ENCODE results near the gene HOGA1. TPM values are rescaled to one million over a fixed set of nuclear protein-coding genes. Genes with fewer than 3 reads are reported as not detected.

HOGA1 gene
- total RNA-seq = not detected
- polyA plus RNA-seq = not detected

DNA sequence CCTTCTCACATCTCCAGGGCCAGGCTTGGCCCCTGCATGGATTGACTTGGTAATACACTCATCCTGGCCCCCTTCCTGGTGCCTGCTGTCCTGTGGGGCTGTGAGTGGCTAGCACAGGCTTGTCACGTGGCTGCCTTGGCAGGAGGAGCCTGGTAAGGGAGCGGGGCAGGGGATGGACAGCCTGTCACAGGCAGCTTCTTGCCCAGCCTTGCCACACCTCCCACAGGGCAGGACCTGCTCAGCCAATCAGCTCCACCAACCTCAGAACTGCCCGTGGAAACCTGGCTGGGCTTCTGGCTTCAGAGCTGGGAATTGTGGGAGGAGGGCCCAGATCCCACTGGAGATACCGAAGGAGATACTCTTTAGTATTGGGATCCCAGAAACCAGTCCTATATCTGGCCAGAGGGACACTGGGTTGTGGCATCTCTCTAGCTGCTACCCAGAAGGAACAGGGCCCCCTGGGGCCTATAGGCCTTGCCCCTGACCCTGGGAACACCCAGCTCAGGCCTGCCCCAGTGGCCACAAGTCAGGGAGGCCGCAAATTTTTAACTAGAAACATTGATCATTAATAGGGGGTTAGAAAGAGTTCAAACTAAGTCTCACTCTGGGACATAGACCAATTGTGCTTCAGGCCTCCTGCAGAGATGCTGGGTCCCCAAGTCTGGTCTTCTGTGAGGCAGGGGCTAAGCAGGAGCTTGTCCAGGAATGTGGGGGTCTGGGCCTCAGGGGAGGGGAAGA lies at the start of gene HOGA1:
TSS of gene HOGA1 (plus strand) at position 330 of the 738 bp plus-strand sequence. CDS start at position 645, 315 bp downstream.
- Histone ChIP-seq H3K27me3 (ENCODE audit: insufficient read depth, low read length, poor library complexity, severe bottlenecking) (no peaks in the 10 kb centered on the region), H3K27ac (ENCODE audit: low read depth, low read length) (no peak within 1 kb of the TSS), H3K4me1 (ENCODE audit: insufficient read depth, low read length) (no peaks in the 10 kb centered on the region), H3K36me3 (ENCODE audit: insufficient read depth, low read length) (no peaks in the 10 kb centered on the region), H3K9me3 (ENCODE audit: low read length) (no peaks in the 10 kb centered on the region), H3K4me3 (ENCODE audit: low read length) (no peak within 1 kb of the TSS)
- Mint-ChIP-seq H3K9me3 (no peaks in the 10 kb centered on the region), H3K27me3 (no peaks in the 10 kb centered on the region), H3K27ac (peak within 1 kb of the TSS in 3 of 8 donors; percentile 60 to 78 (median 61)), H3K4me1 (no peaks in the 10 kb centered on the region), H3K36me3 (no peaks in the 10 kb centered on the region), H3K4me3 (no peak within 1 kb of the TSS)
- ChIA-PET POLR2A (interaction anchor here (1.1 kb wide), 1 partner anchor 8 kb away, joined by 3 read pairs; no protein-coding TSS in a partner anchor), CTCF (interaction anchor here (1.2 kb wide), 1 partner anchor 12 kb away, joined by 6 read pairs; the partner anchor contains the start of gene ANKRD2)
- DNase-seq = no peak

DNA sequence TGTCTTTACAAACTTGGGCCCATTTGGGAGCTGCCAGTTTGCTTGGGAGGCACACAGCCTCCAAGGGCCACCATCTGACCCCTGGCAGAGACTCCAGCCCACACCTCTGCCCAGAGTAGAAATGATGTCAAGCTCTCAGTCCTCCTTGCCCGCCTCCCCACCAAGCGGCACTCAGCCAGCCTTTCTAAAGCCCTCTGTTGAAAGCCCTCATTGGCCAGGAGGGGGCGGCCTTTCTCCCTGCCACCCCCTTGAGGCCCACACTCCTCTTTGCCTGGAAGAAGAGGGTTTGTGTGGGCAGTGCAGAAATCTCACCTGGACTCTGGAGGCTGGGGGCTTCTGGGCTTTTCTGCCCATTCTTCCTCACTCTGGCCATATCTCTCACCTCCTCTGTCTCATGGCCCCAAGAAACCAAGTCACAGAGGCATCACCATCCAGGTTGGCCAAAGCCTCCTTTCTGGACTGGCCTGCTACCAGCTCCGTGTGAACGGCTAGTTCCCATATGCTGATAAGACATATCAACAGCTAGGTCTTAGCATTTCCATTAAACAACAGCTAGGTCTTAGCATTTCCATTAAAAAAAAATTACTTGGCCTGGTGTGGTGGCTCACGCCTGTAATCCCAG lies 49.3 kb upstream of the HOGA1 start:
- Histone ChIP-seq H3K27me3 (ENCODE audit: insufficient read depth, low read length, poor library complexity, severe bottlenecking) (no peaks in the 10 kb centered on the region), H3K36me3 (ENCODE audit: insufficient read depth, low read length) (no peaks in the 10 kb centered on the region), H3K27ac (ENCODE audit: low read depth, low read length) (no peak overlapping the region), H3K4me1 (ENCODE audit: insufficient read depth, low read length) (no peaks in the 10 kb centered on the region), H3K9me3 (ENCODE audit: low read length) (no peaks in the 10 kb centered on the region), H3K4me3 (ENCODE audit: low read length) (no peak overlapping the region)
- Mint-ChIP-seq H3K27me3 (peaks cover 0 to 5% of the 10 kb centered on the region in 2 donors), H3K4me1 (no peaks in the 10 kb centered on the region), H3K4me3 (no peak overlapping the region), H3K36me3 (peaks cover 0 to 2% (median 0%) of the 10 kb centered on the region in 3 donors), H3K27ac (no peak overlapping the region), H3K9me3 (peaks cover 0 to under 1% (median 0%) of the 10 kb centered on the region in 5 donors)
- ChIA-PET CTCF (interaction anchor here (0.8 to 1.5 kb wide), 5 partner anchors 7 to 19 kb away, joined by 3 to 4 read pairs (median 3); no protein-coding TSS in a partner anchor), POLR2A (interaction anchor here (0.6 kb wide), 1 partner anchor 8 kb away, joined by 4 read pairs; no protein-coding TSS in a partner anchor)
- DNase-seq = no peak

DNA sequence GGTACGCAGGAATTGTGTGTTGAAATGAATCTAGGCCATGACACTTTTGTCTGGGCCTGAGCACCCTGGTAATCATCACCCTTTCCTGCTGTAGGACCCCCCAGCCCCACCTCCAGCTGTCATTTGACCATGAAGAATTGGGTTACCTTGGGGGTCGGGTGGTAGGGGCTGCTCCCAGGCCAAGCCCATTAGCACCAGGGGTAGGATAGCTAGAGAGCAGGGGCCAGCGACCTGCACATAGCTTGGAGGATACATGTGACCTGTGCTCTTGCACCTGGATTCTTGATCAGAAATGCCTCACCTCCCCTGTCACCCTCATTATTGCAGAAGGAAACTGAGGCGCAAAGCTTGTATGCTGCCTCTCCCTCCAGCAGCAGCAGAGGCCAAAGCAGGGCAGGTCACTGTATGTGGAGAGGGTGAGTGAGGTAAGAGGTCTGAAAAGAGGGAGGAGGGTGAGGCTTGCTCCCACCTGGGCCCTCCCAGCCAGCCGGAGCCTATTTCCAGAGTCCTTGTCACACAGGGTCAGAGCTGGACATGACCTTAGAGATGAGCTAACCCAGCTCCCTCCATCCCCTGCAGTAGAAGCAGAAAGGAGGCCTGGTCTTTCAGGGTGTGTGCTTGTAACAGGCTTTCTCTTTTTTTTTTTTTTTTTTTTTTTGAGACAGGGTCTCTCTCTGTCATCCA lies 46.9 kb upstream of the HOGA1 start:
- H3K36me3 Mint-ChIP-seq = no peaks in the 10 kb centered on the region
- no peak overlapping the region for H3K27ac ChIP-seq (ENCODE audit: low read depth, low read length)
- CTCF ChIA-PET = interaction anchor here (0.6 to 1.4 kb wide), 2 partner anchors 16 to 35 kb away, joined by 3 read pairs; no protein-coding TSS in a partner anchor
- no peaks in the 10 kb centered on the region for H3K27me3 ChIP-seq (ENCODE audit: insufficient read depth, low read length, poor library complexity, severe bottlenecking)
- no peaks in the 10 kb centered on the region for H3K9me3 Mint-ChIP-seq
- POLR2A ChIA-PET = no interaction called here
- H3K4me1 Mint-ChIP-seq = no peaks in the 10 kb centered on the region
- DNase-seq = no peak
- H3K9me3 ChIP-seq (ENCODE audit: low read length) = no peaks in the 10 kb centered on the region
- H3K36me3 ChIP-seq (ENCODE audit: insufficient read depth, low read length) = no peaks in the 10 kb centered on the region
- no peak overlapping the region for H3K4me3 Mint-ChIP-seq
- H3K4me1 ChIP-seq (ENCODE audit: insufficient read depth, low read length) = no peaks in the 10 kb centered on the region
- H3K27ac Mint-ChIP-seq = no peak overlapping the region
- H3K4me3 ChIP-seq (ENCODE audit: low read length) = no peak overlapping the region
- peaks cover 0 to 3% of the 10 kb centered on the region in 2 donors for H3K27me3 Mint-ChIP-seq

DNA sequence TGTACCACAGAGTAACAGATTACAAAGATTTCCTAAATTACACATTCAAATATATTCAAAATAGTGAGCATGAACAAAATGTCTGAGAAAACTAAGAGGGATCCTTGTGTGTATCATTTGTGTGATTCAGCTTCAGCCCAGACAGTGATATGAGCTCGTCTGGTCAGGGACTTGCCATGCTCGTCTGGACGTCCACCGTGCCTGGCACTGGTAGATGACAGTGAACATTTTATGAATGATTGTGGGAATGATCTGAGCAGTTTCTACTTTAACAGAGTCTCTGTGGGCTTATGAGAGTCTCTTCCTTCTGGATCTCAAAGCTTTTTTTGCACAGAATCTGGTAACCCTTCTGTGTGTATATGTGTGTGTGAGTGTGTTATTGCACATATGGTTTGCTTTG lies 45.8 kb upstream of the HOGA1 start:
- H3K4me3 Mint-ChIP-seq = no peak overlapping the region
- no peak for DNase-seq
- no peak overlapping the region for H3K27ac ChIP-seq (ENCODE audit: low read depth, low read length)
- no peaks in the 10 kb centered on the region for H3K4me1 ChIP-seq (ENCODE audit: insufficient read depth, low read length)
- H3K9me3 ChIP-seq (ENCODE audit: low read length) = no peaks in the 10 kb centered on the region
- POLR2A ChIA-PET = no interaction called here
- no peaks in the 10 kb centered on the region for H3K27me3 ChIP-seq (ENCODE audit: insufficient read depth, low read length, poor library complexity, severe bottlenecking)
- CTCF ChIA-PET = no interaction called here
- H3K27ac Mint-ChIP-seq = no peak overlapping the region
- H3K36me3 Mint-ChIP-seq = no peaks in the 10 kb centered on the region
- H3K4me1 Mint-ChIP-seq = no peaks in the 10 kb centered on the region
- peaks cover 0 to 5% of the 10 kb centered on the region in 2 donors for H3K27me3 Mint-ChIP-seq
- H3K4me3 ChIP-seq (ENCODE audit: low read length) = no peak overlapping the region
- H3K9me3 Mint-ChIP-seq = no peaks in the 10 kb centered on the region
- H3K36me3 ChIP-seq (ENCODE audit: insufficient read depth, low read length) = no peaks in the 10 kb centered on the region

DNA sequence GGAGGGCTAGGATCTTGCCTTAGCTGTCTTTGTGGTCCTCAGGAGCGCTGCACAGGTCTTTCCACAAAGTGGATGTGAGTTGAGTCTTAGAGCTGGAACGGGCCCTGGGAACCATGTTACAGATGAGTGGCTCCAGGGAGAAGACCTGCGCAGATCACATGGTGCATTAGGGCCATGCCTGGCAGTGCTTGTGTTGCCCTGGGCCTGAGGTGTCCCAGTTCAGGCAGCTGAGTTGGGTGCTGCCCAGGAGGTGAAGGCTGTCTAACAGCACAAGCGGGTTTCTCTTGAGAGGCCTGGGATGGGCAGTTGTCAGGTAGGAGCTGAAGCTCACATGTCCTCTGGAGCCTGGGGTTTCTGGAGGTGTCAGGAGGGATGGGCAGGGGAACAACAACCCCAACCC lies 45.4 kb upstream of the HOGA1 start:
- H3K4me3 Mint-ChIP-seq = no peak overlapping the region
- H3K4me1 Mint-ChIP-seq = no peaks in the 10 kb centered on the region
- H3K9me3 Mint-ChIP-seq = no peaks in the 10 kb centered on the region
- H3K4me1 ChIP-seq (ENCODE audit: insufficient read depth, low read length) = no peaks in the 10 kb centered on the region
- ChIA-PET POLR2A (no interaction called here), CTCF (no interaction called here)
- DNase-seq = no peak
- H3K27me3 ChIP-seq (ENCODE audit: insufficient read depth, low read length, poor library complexity, severe bottlenecking) = no peaks in the 10 kb centered on the region
- H3K9me3 ChIP-seq (ENCODE audit: low read length) = no peaks in the 10 kb centered on the region
- no peak overlapping the region for H3K4me3 ChIP-seq (ENCODE audit: low read length)
- no peaks in the 10 kb centered on the region for H3K36me3 ChIP-seq (ENCODE audit: insufficient read depth, low read length)
- H3K36me3 Mint-ChIP-seq = no peaks in the 10 kb centered on the region
- no peak overlapping the region for H3K27ac ChIP-seq (ENCODE audit: low read depth, low read length)
- peaks cover 0 to 6% of the 10 kb centered on the region in 2 donors for H3K27me3 Mint-ChIP-seq
- no peak overlapping the region for H3K27ac Mint-ChIP-seq

DNA sequence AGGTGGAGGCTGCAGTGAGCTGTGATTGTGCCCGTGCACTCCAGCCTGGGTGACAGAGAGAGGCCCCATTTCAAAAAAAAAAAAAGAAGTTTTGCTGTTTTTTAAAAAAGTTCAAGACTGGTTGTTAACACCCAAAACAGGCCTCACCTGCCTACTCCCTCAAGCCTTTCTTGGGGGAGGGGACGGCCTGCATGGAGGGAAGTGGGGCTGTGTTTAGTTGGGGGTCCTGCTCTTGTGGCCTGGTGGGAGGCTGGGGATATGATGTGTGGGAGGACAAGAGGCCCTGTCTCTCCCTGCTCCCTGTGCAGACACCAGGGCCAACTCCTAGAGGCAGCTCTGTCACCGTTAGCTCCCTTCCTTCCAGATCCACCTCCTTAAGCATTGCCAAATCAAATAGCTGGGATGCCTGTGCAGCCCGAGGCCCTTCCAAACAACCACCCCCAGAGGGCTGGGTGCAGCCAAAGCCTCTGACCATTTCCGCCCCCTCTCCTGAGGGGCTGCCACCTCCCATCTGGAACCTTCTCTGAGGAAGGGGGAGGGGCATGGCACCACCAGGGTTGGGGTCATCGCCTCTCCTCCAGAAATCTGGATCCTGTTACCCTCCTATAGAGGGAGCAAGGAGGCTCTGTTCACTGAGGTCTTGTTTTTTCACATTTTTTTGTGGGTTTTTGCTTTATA lies 44.5 kb upstream of the HOGA1 start:
- CTCF ChIA-PET = no interaction called here
- DNase-seq = no peak
- no peaks in the 10 kb centered on the region for H3K36me3 ChIP-seq (ENCODE audit: insufficient read depth, low read length)
- peaks cover 0 to 6% of the 10 kb centered on the region in 2 donors for H3K27me3 Mint-ChIP-seq
- no peaks in the 10 kb centered on the region for H3K27me3 ChIP-seq (ENCODE audit: insufficient read depth, low read length, poor library complexity, severe bottlenecking)
- peak overlapping the region in 1 of 8 donors; percentile 33 for H3K27ac Mint-ChIP-seq
- H3K27ac ChIP-seq (ENCODE audit: low read depth, low read length) = no peak overlapping the region
- H3K9me3 ChIP-seq (ENCODE audit: low read length) = no peaks in the 10 kb centered on the region
- no peak overlapping the region for H3K4me3 Mint-ChIP-seq
- no peaks in the 10 kb centered on the region for H3K36me3 Mint-ChIP-seq
- no peak overlapping the region for H3K4me3 ChIP-seq (ENCODE audit: low read length)
- POLR2A ChIA-PET = no interaction called here
- no peaks in the 10 kb centered on the region for H3K4me1 Mint-ChIP-seq
- no peaks in the 10 kb centered on the region for H3K9me3 Mint-ChIP-seq
- H3K4me1 ChIP-seq (ENCODE audit: insufficient read depth, low read length) = no peaks in the 10 kb centered on the region

DNA sequence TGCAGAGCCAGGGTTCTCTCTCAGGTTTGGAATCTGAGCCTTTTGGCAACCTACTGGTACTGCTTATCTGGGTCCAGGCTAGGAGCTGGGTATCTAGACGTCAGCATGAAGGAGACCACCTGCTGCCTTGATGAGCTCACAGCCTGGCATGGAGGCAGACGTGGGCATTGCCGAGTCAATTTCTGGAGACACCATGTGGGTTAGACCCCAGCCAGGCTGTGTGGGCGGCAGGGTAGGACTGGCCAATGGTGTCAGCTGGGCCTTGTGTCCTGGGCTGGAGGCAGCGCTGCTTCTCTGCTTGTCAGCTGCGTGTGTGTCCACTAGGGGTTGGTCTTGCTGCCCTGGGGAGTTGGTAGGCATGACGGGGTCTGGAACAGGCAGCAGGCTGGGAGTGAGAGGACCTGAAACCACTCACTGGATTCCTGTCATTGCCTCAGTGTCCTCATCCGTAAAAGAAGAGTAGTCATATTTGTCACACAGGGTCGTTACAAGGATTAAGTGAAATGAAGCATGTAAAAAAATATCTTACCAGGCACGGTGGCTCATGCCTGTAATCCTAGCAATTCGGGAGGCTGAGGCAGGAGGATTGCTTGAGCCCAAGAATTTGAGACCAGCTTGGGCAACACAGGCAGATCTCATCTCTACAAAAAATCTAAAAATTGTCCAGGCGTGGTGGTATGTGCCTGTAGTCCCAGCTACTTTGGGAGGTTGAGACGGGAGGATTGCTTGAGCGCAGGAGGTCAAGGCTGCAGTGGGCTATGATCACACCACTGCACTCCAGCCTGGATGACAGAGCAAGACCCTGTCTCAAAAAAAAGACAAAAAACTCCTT lies 43.3 kb upstream of the HOGA1 start:
- Mint-ChIP-seq H3K9me3 (no peaks in the 10 kb centered on the region), H3K27me3 (peaks cover 0 to 6% of the 10 kb centered on the region in 2 donors), H3K4me3 (no peak overlapping the region), H3K27ac (no peak overlapping the region), H3K4me1 (no peaks in the 10 kb centered on the region), H3K36me3 (no peaks in the 10 kb centered on the region)
- CTCF ChIA-PET = no interaction called here
- no peak overlapping the region for H3K4me3 ChIP-seq (ENCODE audit: low read length)
- H3K27me3 ChIP-seq (ENCODE audit: insufficient read depth, low read length, poor library complexity, severe bottlenecking) = no peaks in the 10 kb centered on the region
- no peaks in the 10 kb centered on the region for H3K4me1 ChIP-seq (ENCODE audit: insufficient read depth, low read length)
- POLR2A ChIA-PET = interaction anchor here (0.6 kb wide), 1 partner anchor 12 kb away, joined by 4 read pairs; no protein-coding TSS in a partner anchor
- DNase-seq = no peak
- H3K36me3 ChIP-seq (ENCODE audit: insufficient read depth, low read length) = no peaks in the 10 kb centered on the region
- no peaks in the 10 kb centered on the region for H3K9me3 ChIP-seq (ENCODE audit: low read length)
- H3K27ac ChIP-seq (ENCODE audit: low read depth, low read length) = no peak overlapping the region
